GM12864 (cell line): ENCODE measurements around the gene SCFD2.

Experiments used
- DNase-seq: peaks from one replicate; pipeline ENCODE4 v3.0.0-alpha.2; 2011; ENCODE audit warnings: low read depth
- H3K4me3 ChIP-seq: 2 replicates; pipeline ENCODE4 v1.5.1; 2011; ENCODE audit warnings: mild to moderate bottlenecking, low read depth, low read length, control low read depth
- CTCF ChIP-seq: IDR thresholded peaks from 2 replicates; pipeline ENCODE4 v1.5.1; 2011; ENCODE audit warnings: low read depth, mild to moderate bottlenecking, moderate library complexity, low read length, control low read depth, inconsistent platforms; ENCODE audit errors: missing control alignments

SCFD2 gene

GRCh38 chr4:53014881-53015280 lies 351.0 kb downstream of the SCFD2 start:
- DNase-seq, result no peak
- no peak overlapping the region for H3K4me3 ChIP-seq
- TF ChIP-seq CTCF, result no peak

GRCh38 chr4:53013873-53014775 lies 351.7 kb downstream of the SCFD2 start:
- DNase-seq, result no peak
- TF ChIP-seq CTCF, result no peak
- no peak overlapping the region for H3K4me3 ChIP-seq

- no peak overlapping the region for H3K4me3 ChIP-seq
- TF ChIP-seq CTCF, result no peak
- DNase-seq, result no peak
These were observed 353.1 kb downstream of the SCFD2 start for GRCh38 chr4:53012738-53013137.

- no peak for TF ChIP-seq CTCF
- no peak for DNase-seq
- no peak overlapping the region for H3K4me3 ChIP-seq
These were observed 354.5 kb downstream of the SCFD2 start for GRCh38 chr4:53011259-53011905.

GRCh38 chr4:53010318-53010717 lies 355.5 kb downstream of the SCFD2 start:
- DNase-seq, result no peak
- TF ChIP-seq CTCF, result no peak
- H3K4me3 ChIP-seq, result no peak overlapping the region

GRCh38 chr4:53009824-53010223 lies 356.0 kb downstream of the SCFD2 start:
- DNase-seq, result no peak
- H3K4me3 ChIP-seq, result no peak overlapping the region
- TF ChIP-seq CTCF, result no peak
